Measurements from ENCODE around the gene PAIP2.
"Not testable (repeated sequence)": the region's sequence is repeated elsewhere in the genome, so short reads cannot be mapped to it uniquely, and the experiment has no call there.

The PAIP2 gene

DNA sequence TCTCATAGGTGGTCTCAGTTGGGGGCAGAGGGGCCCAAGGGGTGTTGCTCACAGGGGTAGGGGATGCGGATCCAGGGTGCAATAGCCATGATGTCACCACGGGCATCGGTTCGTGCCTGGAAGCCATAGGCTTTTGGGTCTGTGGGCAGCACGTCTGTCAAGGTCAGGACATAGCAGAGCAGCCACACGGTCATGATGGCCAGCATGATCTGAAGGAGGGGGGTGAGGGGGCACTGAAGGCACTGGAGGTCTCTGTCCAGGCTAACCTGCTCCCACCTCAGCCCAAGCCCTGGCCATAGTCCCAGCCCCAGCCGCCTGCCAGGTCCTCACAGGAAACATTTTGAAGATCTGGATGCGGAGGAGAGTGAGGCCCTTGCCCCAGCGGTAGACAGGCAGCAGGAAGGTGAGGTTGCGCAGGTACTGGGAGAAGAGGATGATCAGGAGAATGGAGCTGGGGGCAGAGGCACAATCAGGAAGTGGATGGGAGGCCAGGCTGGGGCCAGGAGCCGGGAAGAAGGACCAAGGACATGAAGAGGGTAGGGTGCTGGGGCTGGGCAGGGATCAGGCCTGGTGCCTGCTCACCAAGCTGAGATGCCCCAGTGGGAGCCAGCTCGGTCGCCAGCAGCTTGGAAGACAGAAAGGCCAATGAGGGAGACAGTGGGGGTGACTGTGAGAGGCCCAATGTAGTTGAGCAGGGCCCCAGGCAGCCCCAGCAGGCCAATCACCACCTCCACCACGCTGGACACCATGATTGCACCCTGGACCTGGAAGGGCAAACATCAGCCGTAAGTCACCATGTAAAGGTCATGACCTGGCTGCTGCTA is 38.2 kb downstream of the PAIP2 start:
- no peak for DNase-seq

- DNase-seq: no peak
Observed at GRCh38 chr5:139381837-139382761, 40.4 kb downstream of the PAIP2 start.

DNA sequence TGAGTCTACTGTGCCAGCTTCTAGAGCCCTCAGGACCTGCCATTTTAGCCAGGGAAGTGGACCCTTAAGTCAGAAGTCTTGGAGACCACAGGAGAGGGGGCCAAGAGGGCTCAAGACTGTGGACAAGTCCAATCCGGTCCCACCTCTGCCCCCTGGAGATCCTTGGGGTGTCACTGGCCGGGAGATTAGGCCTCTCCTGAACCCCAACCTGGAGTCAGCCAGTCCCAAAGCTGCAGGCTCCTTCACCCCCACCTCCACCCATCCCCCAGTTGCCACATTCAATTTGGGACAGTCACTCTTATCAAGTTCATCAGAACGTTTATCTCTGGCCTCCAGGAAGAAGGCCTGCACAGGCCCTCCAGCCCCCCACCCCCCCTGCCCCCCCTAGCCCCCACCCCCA is 41.2 kb downstream of the PAIP2 start:
- no peak for DNase-seq

DNA sequence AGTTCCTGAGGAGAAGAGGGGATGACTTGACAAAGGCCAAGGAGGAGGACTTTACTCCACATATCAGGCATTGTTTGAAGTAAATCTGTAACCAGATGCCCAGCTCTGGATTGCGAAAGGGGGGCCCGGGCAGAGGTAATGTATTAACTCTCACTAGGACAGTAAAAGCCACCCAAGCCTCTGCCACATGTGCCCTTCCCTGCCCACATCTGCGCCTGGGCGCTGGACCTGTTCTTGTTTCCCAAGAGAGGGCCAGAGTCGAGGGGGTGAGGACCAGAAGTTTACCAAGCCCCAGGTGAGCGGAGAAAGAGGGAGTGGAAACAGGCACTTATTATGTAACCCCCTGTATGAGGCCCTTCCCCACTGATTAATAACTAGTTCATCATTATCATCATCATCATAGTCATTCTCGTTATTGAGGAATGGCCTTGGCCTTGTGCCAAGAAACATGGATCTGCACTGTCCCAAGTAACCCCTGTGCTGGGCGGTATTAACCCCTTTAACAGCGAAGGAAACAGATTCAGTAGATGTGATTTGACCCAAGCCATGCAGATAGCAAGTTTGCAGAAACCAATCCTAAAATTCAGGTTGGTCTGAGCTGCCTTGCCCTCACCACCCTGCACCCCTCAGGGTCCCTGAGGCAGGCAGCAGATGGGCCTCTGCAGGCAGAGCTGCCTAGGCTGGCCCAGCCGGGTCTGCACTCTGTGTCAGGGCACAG is 41.8 kb downstream of the PAIP2 start, which contains the start of gene SLC23A1:
Gene SLC23A1 (minus strand): TSS at position 23 of the 718 bp plus-strand sequence. CDS start 44 bp downstream, outside the sequence.
- DNase-seq: no peak

GRCh38 chr5:139383993-139384590 is 42.4 kb downstream of the PAIP2 start:
- no peak for DNase-seq

DNA sequence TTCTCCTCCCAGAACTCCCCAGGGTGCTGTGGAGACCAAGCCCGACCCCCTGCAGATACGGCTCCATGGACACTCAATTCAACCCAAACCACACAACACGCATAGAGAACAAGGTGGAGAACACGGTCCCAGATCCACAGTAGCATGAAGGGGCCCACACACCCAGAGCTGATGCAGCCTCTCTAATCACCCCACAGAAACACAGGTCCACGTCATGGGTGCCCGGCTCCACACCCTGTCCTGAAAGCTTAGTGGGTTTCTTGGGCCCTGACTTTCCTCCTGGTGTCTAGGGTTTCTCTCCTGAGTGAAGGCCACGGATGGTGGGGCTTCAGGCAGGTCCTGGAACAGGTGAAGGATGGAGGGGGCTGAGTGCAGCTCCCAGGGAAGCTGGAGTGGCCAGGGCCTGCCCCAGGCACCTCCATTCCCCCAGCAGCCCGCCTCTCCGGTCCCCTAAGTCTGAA is 43.0 kb downstream of the PAIP2 start:
- no peak for DNase-seq

DNA sequence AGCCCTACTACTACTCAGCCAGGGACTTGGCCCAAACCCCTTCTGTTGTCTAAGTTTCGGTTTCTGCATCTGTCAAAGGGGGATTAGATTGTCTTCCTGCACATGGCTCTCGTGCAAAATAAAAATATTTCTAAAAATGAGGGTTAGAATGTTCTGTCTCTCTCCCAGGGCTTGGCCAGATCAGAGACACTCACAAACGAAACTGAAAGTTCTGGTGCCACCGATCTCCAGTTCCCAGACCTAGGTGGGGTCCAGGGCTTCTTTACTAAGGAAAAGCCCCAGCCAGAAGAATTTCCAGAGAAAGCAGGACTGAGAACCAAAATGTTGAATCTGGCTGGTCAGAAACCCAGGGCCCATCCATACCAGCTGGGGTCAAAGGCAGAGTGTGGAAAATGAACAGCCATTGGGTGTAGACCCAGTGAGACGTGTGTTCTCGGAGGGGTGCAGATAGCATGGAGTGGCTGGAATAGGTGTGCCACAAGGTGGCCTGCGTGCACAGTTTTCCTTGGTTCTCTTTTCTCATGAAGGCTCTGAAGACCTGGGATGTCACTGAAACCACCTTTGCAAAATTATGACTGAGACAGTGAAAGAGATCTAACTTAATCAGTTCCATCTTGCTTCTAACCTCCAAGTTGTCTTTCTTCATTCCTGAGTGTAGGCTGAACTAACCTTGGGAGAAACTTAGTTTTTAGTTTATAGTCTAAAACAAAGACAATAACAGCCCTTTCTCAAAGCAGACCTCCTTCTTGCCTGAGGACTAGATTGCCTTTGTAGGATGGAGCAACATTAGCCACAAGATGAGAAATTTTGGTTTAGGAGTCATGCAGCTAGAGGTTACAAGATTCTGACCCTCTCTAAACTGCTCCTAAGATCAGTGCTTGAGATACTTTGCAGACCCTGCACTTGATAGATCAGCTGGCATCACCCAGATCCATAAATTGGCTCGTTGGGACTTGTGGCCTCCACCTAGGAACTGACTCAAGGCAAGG is 43.7 kb downstream of the PAIP2 start:
- no peak for DNase-seq

GRCh38 chr5:139386050-139386438 is 44.4 kb downstream of the PAIP2 start:
- DNase-seq: no peak

- DNase-seq: not testable (repeated sequence)
Observed at GRCh38 chr5:139386956-139387355, 45.3 kb downstream of the PAIP2 start.

DNA sequence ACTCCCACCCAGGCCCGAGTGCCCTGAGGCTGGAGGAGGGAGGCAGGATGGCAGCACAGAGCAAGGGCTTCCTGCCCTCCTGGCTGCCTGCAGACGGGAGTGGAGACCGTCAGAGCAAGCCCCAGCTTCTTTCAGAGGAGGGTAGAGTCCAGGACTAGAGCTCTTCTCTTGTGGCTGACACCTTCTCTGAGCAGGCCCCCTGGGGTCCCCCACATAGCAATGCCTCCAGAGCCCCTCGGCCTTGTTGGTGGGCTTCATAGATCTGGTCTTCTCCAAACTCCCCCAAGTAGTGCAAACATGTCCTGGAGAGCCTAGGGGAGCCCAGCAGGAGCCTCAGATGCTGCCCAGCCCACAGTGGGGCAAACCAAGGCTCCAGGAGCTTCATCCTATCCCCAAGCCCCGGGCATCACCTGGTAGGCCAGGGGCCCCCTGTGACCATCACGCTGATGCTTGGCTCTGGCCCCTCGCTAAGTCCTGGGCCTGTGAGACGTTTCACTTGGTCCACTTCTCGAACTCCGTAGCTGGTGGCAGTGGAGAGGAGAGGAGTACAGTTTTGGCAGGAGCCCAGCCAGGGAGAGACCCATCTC is 46.0 kb downstream of the PAIP2 start:
- no peak for DNase-seq

- no peak for DNase-seq
Observed at GRCh38 chr5:139388198-139388821, 46.7 kb downstream of the PAIP2 start.

DNA sequence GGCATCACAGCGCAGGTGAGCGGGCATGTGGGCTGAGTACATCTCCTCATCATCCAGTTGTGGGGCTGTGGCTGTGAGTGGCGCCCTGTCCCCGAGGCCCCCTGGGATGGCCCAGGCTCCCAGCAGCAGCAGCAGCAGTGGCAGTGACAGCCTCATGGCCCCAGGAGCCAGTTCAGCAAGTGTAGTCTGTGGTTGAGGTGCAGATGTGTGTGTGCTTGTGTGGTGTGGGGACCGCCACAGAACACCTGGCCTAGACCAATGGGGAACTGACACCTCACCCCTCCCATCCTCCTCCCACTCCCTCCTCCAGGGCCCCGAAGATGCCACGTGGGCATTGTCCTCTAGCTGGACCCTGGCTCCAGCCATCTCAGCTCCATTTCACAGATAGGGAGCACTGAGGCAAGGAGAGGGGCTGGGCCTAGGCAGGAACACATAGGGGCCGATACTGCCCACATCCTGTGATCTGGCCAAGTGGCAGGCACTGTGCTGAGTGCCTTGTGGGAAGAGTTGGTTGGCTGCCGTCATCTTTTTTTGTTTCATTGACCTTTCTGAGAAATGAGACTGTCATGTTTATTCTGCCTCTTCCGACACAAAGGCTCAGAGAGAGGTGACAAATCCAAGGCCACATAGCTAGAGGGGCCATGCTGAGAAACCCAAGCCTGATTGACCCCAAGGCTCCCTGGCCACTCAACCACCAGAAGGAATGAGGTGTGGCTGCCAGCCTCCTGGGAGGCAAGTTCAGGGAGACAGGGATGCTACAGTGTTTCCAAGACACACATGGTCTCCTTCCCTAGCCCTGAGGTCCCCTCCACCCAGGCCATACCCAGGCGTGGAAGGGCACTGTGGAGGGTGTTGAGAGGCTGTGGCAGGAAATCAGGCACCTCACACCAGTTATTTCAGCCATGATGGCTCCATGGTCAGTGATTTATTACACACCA is 48.3 kb downstream of the PAIP2 start, which contains the start of gene MZB1:
Gene MZB1 (minus strand): TSS at position 213 of the 938 bp plus-strand sequence. CDS start 57 bp downstream, at position 156.
- DNase-seq: no peak

- no peak for DNase-seq
Observed at GRCh38 chr5:139390639-139391569, 49.2 kb downstream of the PAIP2 start.

GRCh38 chr5:139391570-139392323 is 50.1 kb downstream of the PAIP2 start:
- DNase-seq: no peak

GRCh38 chr5:139392324-139392677 is 50.6 kb downstream of the PAIP2 start:
- DNase-seq: no peak

DNA sequence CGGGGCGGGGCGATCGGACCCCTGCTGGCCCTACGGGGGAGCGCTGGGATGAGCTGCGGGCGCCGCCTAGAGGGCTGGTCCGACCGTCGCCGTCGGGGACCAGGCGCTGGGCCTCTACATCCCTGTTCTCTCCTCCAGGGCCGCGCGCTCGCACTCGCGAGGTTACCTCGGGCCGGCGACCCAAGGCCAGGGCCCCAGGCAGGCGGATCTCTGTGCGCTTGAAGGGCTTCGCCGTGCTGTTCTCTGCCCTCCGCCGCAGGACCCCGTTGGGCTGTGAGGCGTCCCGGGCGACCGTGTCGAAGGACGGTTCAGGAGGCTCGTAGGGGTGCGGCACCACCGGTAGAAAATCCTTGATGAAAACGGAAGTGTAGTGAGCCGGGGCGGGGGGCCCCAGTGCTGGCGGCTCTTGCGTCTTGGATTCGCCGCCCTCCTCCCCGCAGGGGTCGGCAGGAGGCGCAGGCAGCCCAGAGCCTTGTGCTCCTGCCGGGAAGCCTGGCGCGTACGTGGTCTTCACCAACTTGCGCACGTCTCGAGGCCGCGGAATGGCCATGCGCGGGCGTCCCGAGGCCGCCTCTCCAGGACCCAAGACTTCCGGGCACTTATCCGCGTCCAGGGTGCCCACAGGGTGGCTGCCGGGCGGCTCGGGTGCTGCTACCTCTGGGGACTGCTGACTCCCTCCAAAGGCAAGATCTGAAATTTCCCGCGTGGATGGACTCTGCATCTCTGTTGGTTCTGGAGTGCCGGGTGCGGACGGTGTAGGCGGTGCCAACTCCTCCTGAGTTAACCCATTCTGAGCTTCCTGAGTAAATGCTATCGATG is 51.2 kb downstream of the PAIP2 start:
- DNase-seq: no peak

All from NCI-H1105 treated with DMSO at 0.1 percent for 48 hours (cell line).